GM21515 (cell line): ENCODE results near the gene NUDT3.
"Not testable (repeated sequence)": the region's sequence is repeated elsewhere in the genome, so short reads cannot be mapped to it uniquely, and the experiment has no call there.

Source experiments
- ATAC-seq: cut with Tn5 transposase; IDR thresholded peaks from one replicate; pipeline ENCODE4 v1.9.1; 2021; ENCODE audit not compliant: unreplicated experiment

Gene NUDT3

DNA sequence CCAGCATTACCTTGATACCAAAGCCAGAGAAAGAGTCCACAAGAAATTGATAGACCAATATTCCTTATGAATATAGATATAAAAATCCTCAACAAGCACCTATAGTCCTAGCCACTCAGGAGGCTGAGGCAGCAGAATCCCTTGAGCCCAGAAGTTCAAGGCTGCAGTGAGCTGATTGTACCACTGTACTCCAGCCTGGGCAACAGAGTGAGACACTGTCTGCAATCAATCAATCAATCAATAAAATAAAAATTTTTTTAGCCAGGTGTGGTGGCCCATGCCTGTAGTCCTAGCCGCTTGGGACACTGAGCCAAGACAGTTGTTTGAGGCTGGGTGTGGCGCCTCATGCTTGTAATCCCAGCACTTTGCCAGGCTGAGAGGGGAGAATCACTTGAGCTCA lies 124.7 kb downstream of the NUDT3 start:
- ATAC-seq: no peak

DNA sequence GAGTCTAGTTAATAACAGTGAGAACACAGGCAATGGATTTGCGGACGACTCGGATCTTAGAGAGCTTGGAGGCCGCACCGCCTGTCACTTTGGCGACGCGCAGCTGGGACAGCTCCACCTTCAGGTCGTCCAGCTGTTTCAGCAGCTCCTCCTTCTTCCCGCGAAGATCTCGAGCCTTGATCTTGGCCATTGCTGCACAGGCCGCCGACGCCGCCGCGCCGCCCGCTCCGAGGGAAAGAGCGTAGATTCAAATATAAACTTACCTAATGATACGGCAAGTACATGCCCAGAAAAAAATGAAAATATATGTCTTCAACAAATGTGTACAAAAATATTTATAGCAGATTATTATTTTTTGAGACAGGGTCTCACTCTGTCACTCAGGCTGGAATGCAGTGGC lies 129.0 kb downstream of the NUDT3 start:
- ATAC-seq: not testable (repeated sequence)

DNA sequence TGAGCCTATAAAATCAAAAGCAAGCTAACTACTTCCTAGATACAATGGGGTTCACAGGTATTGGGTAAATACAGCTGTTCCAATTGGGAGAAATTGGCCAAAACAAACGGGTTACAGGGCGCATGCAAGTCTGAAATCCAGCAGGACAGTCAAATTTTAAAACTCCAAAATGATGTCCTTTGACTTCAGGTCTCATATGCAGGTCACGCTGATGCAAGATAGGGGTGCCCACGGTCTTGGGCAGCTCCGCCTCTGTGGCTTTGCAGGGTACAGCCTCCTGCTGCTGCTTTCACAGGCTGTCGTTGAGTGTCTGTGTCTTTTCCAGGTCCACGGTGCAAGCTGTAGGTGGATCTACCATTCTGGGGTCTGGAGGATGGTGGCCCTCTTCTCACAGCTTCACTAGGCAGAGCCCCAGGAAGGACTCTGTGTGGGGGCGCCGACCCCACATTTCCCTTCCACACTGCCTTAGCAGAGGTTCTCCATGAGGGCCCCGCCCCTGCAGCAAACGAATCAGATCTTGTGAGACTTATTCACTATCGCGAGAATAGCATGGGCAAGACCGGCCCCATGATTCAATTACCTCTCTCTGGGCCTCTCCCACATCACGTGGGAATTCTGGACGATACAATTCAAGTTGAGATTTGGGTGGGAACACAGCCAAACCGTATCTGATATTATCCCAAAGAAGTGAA lies 131.7 kb downstream of the NUDT3 start:
- no peak for ATAC-seq

DNA sequence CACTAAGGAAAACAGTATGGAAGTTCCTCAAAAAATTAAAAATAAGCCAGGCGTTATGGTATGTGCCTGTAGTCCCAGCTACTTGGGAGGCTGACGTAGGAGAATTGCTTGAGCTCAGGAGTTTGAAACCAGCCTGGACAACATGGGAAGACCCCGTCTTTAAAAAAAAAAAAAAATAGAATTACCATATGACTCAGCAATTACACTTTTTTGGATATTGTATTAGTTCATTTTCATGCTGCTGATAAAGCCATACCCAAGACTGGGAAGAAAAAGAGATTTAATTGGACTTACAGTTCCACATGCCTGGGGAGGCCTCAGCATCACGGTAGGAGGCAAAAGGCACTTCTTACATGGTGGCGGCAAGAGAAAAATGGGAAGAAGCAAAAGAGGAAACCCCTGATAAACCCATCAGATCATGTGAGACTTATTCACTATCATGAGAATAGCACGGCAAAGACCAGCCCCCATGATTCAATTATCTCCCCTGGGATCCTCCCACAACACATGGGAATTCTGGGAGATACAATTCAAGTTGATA lies 132.9 kb downstream of the NUDT3 start:
- no peak for ATAC-seq

DNA sequence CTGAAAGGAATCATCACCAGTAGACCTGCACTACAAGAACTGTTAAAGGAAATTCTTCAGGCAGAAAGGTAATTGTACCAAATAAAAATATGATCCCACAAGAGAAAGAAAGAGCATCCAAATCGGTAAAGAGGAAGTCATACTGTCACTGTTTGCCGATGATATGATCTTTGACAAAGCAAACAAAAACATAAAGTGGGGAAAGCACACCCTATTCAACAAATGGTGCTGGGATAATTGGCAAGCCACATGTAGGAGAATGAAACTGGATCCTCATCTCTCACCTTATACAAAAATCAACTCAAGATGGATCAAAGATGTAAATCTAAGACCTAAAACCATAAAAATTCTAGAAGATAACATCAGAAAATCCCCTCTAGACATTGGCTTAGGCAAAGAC lies 140.1 kb downstream of the NUDT3 start:
- not testable (repeated sequence) for ATAC-seq

DNA sequence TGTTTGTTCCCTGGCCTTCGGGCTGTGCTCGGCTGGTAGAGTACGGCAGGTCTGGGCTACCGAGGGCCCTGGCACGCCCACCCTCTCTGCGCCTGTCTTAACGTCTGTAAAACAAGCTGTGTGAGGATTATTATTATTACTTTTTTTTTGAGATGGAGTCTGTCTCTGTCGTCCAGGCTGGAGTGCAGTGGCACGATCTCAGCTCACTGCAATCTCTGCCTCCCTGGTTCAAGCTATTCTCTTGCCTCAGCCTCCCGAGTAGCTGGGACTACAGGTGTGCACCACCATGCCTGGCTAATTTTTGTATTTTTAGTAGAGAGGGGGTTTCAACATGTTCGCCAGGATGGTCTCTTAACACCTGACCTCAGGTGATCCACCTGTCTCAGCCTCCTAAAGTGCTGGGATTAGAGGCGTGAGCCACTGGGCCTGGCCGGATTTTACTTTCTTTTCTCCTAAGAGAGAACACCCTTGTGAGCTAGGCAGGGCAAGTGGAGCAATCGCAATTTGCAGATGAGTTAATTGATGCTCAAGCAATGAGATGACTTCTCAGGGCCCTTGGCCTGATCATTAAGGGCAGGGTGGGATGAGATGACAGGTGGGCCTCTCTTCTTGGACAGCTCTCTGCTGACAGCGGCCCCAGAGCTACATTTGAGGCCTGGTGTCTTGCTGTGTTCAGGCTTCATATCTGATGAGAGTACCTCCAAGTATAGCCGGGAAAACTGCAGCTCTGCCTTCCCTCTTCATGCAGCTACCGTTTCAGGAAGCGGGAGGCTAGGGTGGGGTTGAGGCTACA lies 142.8 kb downstream of the NUDT3 start:
- ATAC-seq: peak; percentile 14

DNA sequence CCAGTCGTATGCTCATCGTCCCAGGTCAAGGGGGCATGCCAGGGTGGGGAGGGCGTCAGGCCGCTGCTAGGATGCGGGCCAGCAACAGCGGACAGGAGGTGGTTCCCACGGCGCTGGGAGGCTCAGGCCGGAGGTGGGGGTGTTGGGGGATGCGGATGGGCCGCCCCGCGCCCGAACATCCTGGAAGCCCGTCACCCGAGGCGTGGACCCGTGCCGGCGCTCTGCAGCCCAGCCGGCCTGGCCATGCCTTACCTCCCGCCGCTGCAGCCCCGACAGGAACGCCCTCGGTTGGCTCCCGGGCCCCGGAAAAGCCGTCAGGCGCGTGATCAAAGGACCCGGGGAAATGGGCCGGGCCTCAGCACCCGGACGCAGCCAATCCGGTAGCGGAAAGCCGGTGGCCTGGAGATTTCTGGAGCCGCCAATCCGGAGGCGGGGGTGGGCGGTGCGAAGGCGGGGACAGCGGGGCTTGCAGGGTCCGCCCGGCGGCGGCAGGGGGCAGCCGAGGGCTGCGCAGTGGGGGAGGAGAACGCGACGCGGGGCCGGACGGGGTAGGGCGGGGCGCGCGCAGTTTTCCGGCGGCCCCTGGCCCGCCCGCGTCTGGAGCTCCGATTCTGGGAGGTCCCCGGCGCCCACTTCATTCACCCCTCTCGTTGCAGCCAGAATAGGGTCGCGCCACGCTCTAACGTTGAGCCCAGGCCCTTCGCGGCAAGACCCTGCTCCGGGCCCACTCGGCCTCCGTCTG lies 143.6 kb downstream of the NUDT3 start, which contains the start of gene SMIM29:
TSS of gene SMIM29 (minus strand) at position 280 of the 742 bp plus-strand sequence. CDS start 1,215 bp downstream, outside the sequence.
- ATAC-seq: peak; percentile 79

DNA sequence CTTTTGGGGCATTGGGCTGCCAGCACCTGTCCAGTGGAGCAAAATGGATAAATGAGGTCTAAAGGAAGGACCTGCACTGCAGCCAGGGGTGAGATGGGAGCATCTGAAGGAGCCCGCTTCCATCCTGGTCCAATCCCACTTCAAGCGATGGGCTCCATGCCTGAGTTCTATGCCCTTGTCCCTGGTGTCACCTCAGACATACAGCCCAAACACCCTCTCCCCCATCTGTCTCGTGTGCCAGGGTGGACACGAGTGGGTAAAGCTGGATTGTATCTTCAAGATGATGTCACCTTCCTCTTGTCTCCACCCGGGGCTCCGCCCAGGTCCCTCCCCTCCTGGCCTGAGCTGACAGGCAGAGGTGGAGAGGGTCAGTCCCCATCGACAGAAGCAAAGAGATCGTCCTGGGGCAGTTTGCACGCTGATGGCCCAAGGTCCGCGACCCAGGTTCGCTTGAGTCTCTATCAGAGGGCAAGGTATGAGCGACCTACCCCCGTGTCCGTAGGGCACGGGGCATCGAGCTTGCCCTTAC lies 144.2 kb downstream of the NUDT3 start:
- ATAC-seq: peak; percentile 15

DNA sequence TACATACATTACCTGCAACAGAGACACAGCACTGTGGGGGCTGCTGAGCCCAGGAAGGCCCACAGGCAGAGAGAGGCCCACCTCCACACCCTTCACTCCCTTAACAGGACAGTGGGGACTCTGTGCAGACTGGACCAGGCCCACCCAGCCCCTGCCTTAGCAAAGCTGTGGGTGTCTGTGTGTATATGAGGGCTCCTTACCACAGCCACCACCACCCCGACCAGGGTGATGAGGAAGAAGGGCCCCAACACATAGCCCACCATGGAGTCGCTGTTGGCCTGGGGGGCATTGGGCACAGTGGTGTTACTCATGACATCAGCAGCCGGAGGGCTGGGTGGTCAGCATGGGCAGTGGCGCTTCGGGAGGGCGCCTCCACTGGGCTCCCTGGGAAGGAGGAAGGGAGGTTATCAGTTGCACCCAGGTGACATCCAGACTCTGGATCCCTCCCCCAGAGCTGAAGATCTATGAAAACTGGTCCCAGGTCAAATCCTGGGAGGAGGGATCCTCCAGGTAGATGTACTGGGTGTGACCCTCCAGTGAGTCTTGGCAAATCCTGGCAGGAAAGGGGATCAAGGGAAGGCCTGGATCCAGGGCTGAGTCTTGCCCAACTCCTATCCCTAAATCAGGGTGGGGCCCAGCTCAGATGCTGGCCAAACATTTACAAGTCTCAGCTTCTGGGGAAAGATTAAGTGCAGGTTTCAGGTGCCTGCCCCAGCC lies 144.8 kb downstream of the NUDT3 start:
- no peak for ATAC-seq

DNA sequence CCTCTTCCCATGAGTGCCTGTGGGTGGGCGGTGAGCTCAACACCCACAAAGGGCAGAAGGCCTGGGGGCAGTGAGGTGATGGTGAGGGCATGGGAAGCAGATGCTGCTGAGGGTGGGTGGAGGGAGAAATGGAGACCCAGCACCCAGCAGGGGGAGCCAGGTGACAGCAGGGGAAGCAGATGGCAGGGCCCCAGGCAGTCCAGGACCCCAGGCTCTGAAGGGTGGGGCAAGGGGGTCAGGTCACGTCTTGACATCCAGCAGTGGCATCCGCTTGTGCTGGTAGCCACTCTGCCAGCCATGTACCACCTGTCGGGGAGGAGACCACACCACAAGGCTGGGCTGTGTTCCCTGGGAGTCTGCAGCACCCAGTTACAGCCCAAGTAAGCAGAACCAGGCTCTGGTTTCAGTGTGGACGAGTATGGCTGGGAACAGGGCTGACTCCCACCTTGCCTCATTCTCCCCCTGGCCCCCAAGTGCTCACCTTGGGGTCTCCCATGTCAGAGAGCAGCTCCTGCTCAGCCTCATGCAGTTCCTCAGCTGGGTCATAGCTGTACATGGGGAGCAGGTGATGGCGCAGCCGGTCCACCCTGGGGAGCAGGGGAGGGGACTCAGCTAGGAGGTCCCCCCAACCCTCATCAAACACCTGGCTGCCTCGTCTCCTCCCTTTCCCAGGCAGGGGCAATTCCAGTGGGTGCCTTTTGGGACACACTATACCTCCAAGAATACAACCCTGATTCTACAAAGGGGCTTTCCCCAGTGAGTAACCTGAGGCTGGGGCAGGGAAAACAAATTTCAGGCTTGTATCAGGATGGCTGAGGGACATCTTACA lies 145.7 kb downstream of the NUDT3 start:
- ATAC-seq: no peak

DNA sequence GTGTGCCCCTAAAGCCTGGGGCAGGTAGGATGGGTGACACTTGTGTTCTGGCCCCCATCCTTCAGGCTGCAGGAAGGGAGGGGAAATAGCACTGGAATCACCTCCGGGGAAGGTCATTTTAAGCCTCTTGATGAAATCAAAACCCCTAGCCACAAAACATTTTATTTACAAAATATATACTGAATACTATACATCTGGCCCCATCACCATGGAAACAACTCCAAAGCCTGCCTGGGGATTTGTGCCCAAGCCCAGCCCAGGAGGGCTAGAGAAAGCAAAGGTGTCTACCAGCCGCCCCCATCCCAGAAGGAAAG lies 146.3 kb downstream of the NUDT3 start:
- ATAC-seq: no peak

DNA sequence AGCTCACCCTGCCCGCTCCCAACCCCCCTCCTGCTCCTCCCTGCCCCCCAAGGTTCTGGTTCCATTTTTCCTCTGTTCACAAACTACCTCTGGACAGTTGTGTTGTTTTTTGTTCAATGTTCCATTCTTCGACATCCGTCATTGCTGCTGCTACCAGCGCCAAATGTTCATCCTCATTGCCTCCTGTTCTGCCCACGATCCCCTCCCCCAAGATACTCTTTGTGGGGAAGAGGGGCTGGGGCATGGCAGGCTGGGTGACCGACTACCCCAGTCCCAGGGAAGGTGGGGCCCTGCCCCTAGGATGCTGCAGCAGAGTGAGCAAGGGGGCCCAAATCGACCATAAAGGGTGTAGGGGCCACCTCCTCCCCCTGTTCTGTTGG lies 146.7 kb downstream of the NUDT3 start:
- ATAC-seq: not testable (repeated sequence)

DNA sequence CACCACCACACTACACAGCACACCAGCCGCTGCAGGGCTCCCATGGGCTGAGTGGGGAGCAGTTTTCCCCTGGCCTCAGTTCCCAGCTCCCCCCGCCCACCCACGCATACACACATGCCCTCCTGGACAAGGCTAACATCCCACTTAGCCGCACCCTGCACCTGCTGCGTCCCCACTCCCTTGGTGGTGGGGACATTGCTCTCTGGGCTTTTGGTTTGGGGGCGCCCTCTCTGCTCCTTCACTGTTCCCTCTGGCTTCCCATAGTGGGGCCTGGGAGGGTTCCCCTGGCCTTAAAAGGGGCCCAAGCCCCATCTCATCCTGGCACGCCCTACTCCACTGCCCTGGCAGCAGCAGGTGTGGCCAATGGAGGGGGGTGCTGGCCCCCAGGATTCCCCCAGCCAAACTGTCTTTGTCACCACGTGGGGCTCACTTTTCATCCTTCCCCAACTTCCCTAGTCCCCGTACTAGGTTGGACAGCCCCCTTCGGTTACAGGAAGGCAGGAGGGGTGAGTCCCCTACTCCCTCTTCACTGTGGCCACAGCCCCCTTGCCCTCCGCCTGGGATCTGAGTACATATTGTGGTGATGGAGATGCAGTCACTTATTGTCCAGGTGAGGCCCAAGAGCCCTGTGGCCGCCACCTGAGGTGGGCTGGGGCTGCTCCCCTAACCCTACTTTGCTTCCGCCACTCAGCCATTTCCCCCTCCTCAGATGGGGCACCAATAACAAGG lies 147.3 kb downstream of the NUDT3 start:
- not testable (repeated sequence) for ATAC-seq

DNA sequence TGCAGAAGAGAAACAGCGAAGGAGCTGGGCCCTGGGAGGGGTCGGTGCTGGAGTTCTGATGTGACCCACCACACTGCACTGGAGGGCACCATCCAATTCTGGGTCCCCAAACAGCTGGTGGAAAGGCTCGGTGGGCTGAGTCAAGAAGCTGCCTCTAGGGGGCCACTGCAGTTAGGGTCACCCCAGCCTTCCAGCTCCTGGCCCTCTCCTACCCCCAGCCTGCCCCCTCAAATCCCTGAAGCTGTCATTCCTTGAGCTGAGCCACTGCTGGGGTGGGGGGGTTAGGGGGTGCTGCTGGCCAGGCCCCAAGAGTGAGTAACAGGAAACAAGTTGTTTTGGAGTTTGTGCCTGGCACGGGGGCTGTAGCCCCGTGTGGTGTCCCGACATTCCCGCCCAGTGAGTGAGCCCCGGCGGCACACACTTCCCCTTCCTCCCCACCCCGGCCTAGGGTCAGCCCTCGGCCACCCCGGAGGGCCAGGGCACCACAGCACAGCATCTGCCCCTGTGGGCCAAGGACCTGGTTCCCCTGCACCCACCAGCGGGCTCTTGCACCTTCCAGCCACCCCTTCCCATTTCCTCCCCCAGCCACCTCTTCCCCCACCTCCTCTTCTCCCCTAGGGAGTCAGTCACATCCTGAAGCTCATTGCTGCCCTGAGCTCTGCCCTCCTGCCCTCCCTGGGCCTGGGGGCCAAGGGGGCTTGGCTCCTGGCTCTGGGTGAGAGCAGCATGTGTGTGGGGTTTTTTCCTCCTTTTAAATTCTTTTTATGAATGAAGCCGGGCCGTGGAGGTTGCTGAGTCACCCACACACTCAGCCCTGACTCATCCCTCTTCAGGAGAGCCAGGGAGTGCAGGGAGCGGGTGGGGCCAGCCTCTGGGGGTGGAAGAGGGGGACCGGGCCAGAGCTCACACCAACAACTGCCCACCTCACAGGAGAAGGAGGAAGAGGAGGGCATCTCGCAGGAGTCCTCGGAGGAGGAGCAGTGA lies 148.3 kb downstream of the NUDT3 start:
- ATAC-seq: no peak

DNA sequence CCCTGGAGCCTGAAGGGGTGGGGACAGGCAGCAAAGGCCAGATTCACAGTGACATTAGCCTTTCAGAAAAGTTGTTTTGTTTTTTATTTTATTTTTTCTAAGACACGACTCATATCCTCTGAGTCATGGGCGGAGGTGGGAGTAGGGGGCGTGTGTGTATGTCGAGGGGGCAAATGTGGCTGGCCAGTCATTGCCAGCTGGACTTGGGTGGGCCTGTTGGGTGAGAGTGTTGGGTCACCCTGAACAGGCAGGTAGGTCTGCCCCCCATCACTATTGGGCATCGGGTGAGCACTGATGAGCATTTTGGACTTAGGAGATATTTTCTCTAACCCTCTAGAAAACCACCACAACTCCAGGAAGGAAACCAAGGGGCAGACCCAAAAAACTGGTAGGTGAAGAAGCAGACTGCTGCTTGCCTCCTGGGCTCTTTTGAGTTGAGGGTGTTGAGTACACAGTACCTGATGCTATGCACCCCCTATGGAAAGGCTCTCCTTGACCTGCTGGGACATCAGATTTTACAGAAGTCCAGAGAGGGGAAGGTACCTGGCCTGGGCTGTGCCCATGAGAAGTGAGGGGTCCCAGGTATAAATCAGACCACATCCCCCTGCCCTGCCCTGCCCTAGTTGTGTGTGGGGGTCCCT lies 149.2 kb downstream of the NUDT3 start:
- ATAC-seq: no peak

DNA sequence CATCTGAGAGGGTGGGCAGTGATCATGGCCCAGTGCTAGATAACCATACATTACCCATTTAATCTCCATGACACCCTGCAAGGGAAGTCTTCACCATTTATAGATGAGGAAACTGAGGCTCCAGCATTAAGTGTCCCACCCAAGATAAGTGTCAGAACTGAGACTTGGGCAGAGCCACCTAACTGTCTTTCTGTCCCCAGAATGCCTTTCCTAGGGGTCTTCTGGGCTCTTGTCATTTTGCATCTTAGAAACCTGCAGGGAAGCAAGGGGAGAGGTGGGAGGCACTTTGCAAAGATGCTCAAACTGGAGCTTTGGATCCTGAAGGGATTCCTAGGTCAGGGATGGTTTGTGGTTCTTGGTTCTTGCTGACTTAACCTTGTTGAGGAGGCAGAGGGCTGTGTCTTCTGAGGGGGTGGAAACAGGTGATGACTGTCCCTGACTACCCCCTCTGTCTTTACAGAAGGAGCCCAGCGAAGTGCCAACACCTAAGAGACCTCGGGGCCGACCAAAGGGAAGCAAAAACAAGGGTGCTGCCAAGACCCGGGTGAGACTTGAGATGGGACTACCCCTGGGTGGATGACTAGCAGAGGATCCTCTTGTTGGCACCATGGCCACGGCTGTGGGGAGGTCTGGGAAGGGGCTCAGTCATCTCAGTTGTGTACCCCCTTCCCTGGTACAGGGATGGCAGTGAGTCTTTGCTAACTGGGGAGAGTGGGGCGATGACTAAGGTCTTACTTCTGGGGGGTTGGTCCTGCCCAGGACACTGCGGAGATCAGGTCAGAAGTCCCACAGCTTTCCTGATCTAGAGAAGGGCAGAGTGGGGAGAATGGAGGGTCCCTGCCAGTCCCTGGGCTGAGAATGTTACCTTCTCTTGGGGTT lies 150.0 kb downstream of the NUDT3 start:
- ATAC-seq: no peak
